ENCODE measurements around the gene XYLT1.
A peak's percentile ranks its signal among the peaks of the same experiment; 100 is the strongest.

Gene XYLT1

DNA sequence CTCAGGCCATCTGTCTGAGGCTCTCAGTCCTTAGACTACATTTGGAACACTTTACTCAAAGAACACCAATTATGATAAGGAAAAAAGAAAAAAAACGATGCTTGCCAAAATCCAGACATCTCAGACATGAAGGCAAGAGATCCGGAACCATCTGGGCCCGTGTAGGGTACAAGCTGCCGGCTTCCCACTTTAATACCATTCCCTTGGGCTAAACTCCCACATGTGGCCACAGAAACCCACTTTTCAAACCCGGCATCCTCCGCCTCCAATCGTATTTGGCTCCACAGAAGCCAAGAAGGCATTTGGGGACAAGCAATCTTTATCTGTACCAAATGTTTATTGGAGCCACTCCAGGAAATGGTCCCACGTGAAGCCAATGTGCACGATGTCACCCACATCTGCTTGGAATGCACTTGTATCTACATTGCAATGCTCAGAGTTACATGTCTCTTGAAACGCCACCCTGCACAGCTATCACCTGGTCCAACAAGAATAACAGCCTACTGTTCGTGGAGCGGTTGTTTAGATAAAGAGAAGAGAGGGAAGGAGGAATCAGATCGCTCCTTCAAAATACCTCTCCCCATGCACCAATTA lies 33.5 kb downstream of the XYLT1 start:
- H3K27me3 ChIP-seq (ENCODE audit: insufficient read depth, low read depth, severe bottlenecking): no peaks in the 10 kb centered on the region
- H3K9me3 ChIP-seq (ENCODE audit: severe bottlenecking): no peaks in the 10 kb centered on the region
- no peaks in the 10 kb centered on the region for H3K36me3 ChIP-seq
- no peak overlapping the region for H3K4me3 ChIP-seq (ENCODE audit: low read depth, low read length)
- no peak for DNase-seq
- no peak overlapping the region for H3K27ac ChIP-seq
- TF ChIP-seq, protein P1, sequence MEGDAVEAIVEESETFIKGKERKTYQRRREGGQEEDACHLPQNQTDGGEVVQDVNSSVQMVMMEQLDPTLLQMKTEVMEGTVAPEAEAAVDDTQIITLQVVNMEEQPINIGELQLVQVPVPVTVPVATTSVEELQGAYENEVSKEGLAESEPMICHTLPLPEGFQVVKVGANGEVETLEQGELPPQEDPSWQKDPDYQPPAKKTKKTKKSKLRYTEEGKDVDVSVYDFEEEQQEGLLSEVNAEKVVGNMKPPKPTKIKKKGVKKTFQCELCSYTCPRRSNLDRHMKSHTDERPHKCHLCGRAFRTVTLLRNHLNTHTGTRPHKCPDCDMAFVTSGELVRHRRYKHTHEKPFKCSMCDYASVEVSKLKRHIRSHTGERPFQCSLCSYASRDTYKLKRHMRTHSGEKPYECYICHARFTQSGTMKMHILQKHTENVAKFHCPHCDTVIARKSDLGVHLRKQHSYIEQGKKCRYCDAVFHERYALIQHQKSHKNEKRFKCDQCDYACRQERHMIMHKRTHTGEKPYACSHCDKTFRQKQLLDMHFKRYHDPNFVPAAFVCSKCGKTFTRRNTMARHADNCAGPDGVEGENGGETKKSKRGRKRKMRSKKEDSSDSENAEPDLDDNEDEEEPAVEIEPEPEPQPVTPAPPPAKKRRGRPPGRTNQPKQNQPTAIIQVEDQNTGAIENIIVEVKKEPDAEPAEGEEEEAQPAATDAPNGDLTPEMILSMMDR (IDR thresholded peaks at IDR 0.05; ENCODE audit: low read depth, low read length): no peak

DNA sequence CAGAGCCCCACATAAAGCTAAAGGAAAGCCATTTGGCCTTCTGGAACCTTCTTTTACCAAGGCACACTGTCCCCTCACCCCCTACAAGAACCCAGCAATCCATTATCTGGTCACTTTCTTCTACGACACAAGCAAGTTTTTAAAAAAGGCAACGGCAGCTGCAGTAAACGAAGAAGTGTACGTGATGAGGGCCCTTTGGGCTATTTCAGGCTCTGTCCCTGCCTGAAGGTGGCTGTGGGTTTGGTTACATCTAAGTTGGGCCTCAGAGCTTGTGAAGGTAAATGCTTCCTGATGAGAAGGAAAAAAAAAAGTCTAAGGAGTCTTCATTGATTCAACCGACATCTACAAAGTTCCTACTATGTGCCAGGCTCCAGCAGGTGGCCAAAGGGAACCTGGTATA lies 35.4 kb downstream of the XYLT1 start:
- Histone ChIP-seq H3K27me3 (ENCODE audit: insufficient read depth, low read depth, severe bottlenecking) (no peaks in the 10 kb centered on the region), H3K36me3 (no peaks in the 10 kb centered on the region), H3K9me3 (ENCODE audit: severe bottlenecking) (no peaks in the 10 kb centered on the region), H3K4me3 (ENCODE audit: low read depth, low read length) (no peak overlapping the region), H3K27ac (no peak overlapping the region)
- TF ChIP-seq, protein P1 (IDR thresholded peaks at IDR 0.05; ENCODE audit: low read depth, low read length): no peak
- DNase-seq: no peak

DNA sequence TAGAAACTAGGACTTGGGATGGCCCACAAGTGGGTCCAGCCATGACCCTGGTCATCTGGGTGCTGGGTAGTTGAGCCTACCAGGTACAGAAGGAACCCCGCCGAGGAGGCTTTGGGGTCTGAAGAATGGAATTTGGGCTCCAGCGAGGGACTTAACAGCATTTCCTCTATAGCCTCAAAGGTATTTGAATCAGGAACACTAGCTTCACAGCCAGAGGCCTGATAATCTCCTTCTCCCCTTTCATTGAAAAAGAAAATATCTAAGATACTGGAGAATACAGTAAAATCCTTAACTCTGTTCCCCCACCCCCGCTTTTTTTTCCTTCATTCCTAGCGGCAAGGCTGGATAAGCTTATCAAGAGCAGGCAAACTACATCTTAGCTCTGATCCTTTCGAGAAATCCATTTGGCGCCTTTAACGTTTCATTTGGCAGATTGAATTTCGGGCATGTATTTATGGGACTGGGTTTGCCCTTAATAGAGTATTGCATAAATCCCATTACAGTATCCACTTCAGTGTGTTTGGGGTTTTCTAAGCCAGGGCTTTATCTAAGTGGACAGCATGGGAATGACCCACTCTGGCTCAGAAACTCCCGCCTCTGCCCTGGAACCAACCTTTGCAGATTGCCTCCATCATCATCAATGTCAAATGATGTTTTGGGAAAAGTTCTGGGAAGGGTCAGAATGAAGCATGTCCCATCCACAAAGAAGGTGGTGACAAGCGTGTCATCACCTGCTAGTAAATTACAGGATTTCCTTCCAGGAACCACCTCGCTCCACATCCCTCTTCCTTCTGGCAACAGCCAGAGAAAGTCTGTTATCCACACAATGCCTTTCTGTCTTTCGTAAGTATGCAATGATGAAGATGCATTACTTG lies 36.9 kb downstream of the XYLT1 start:
- no peaks in the 10 kb centered on the region for H3K27me3 ChIP-seq (ENCODE audit: insufficient read depth, low read depth, severe bottlenecking)
- H3K36me3 ChIP-seq: no peaks in the 10 kb centered on the region
- H3K4me3 ChIP-seq (ENCODE audit: low read depth, low read length): no peak overlapping the region; the same call in 1 of the 2 replicates
- peak overlapping the region; percentile 19; the same call in 1 of the 2 replicates for H3K27ac ChIP-seq
- H3K9me3 ChIP-seq (ENCODE audit: severe bottlenecking): no peaks in the 10 kb centered on the region
- peak; percentile 55 for DNase-seq
- TF ChIP-seq, protein P1 (IDR thresholded peaks at IDR 0.05; ENCODE audit: low read depth, low read length): no peak

DNA sequence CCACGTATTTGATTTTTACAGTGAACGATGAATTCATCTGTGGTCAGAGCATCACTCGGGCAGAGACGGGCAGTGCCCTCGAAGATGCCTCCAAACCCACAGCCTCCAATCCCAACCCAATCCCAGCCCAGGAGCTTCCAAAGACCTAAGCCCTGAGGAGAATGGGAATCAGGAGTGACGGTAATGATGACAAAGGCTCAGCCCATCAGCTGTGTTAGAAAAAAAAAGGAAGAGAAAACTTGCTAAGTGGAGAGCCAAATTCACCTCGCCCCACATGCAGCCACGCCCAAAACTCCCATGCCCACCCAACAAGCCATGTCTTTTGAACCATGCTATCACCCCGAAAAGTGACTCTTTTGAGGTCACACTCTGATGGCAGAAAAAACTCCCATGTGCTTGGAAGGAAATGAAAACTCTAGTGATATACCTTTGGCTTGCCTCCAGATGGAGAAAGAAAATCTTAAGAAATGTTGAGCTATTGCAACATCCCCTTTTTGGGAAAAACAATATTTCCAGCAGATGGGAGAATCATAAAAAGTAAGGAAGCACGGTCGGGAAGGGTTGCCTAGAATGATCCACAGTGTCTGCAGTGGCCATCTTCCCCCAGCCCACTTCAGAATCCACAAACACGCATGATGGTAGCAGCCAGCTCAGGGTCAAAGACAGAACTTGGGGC lies 37.7 kb downstream of the XYLT1 start:
- Histone ChIP-seq H3K4me3 (ENCODE audit: low read depth, low read length) (no peak overlapping the region), H3K27me3 (ENCODE audit: insufficient read depth, low read depth, severe bottlenecking) (no peaks in the 10 kb centered on the region), H3K9me3 (ENCODE audit: severe bottlenecking) (no peaks in the 10 kb centered on the region), H3K27ac (peak overlapping the region; percentile 19; the same call in 1 of the 2 replicates), H3K36me3 (no peaks in the 10 kb centered on the region)
- TF ChIP-seq, protein P1 (IDR thresholded peaks at IDR 0.05; ENCODE audit: low read depth, low read length): no peak
- no peak for DNase-seq

DNA sequence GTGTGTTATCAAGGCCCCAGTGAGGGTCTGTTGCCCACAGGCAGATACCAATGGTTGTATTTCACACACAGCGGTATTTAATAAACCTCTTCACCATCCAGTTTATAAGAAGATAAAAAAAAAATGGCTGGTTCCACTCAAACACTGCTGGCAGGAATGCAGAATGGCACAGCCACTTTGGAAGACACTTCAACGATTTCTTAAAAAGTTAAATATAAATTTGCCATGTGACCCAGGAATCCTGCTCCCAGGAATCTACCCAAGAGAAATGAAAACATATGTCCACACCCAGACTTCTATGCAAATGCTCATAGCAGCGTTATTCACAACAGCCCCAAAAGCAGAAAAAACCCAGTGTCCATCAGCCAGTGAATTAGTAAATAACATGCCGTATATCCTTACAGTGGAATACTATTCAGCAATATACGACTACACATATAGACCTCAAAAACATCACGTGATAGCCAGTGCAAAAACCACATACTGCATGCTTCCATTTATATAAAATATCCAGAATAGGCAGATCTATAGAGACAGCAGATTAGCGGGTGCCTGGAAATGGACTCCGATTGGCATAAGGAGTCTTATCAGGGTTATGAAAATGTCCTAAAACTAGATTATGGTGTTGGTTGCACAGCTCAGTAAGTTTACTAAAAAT lies 38.7 kb downstream of the XYLT1 start:
- Histone ChIP-seq H3K4me3 (ENCODE audit: low read depth, low read length) (no peak overlapping the region), H3K9me3 (ENCODE audit: severe bottlenecking) (no peaks in the 10 kb centered on the region), H3K27me3 (ENCODE audit: insufficient read depth, low read depth, severe bottlenecking) (no peaks in the 10 kb centered on the region), H3K36me3 (no peaks in the 10 kb centered on the region), H3K27ac (no peak overlapping the region)
- TF ChIP-seq, protein P1 (IDR thresholded peaks at IDR 0.05; ENCODE audit: low read depth, low read length): no peak
- DNase-seq: no peak

Measured in WERI-Rb-1 (cell line).